T-helper 17 cell (primary cell): ENCODE data around the gene PPIB. TPM values are rescaled to one million over a fixed set of nuclear protein-coding genes. Genes with fewer than 3 reads are reported as not detected.

Source experiments
- ATAC-seq: fragments of 150-1000 bp; cut with Tn5 transposase; 2 replicates; pipeline ENCODE4 v1.10.0; 2021; ENCODE audit warnings: mild to moderate bottlenecking, moderate library complexity
- DNase-seq, 3 donors: peaks; one replicate each; pipeline versions ENCODE4 v3.0.0 to v3.0.0-alpha.2; 2020 to 2021
- H3K9me3 ChIP-seq: one replicate; pipeline ENCODE4 v1.7.0; 2013; ENCODE audit warnings: low read length, mild to moderate bottlenecking; ENCODE audit not compliant: control insufficient read depth, poor library complexity, severe bottlenecking
- H3K27ac Mint-ChIP-seq: one replicate; pipeline ENCODE4 v1.8.0; 2022; ENCODE audit warnings: mild to moderate bottlenecking, moderate library complexity, mixed read lengths
- H3K27me3 Mint-ChIP-seq: one replicate; pipeline ENCODE4 v1.8.0; 2022; ENCODE audit warnings: mixed read lengths
- H3K36me3 Mint-ChIP-seq: one replicate; pipeline ENCODE4 v1.8.0; 2022; ENCODE audit warnings: low read depth, mixed read lengths
- H3K4me1 Mint-ChIP-seq: one replicate; pipeline ENCODE4 v1.8.0; 2022; ENCODE audit warnings: mild to moderate bottlenecking, mixed read lengths
- H3K4me3 Mint-ChIP-seq: one replicate; pipeline ENCODE4 v1.8.0; 2022; ENCODE audit warnings: mild to moderate bottlenecking, moderate library complexity, mixed read lengths
- total RNA-seq, 4 donors: library from RNA in 2 of 4; stranded (reverse) in 2 of 4; gene quantifications; one replicate each; pipeline ENCODE4 v1.2.3 and lab custom pipeline; 2022 to 2026

PPIB gene
- total RNA-seq, 2 donors from 2014 or later: 202 to 208 TPM

DNA sequence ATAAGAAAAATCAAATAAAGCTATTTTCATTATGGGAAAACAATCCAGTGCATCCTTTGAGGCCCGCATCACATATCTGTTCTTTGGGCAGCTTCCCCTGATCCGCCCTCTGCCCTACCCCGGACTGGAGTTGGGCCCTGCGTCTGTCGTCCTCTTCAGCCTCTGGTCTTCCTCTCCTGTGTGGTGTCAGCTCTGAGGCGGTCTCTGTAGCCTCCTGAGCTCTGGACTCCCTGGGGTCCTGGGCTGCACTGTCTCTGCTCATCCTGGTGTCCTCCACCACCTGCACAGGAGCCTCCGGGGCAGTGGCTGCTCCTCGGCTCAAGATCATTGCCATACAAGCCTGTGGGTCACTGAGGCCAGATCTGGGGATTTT lies 18.6 kb downstream of the PPIB start:
- ATAC-seq (no peak), DNase-seq (no peak)
- peak overlapping the region; percentile 66 for H3K4me3 Mint-ChIP-seq
- no peaks in the 10 kb centered on the region for H3K36me3 Mint-ChIP-seq
- H3K27ac Mint-ChIP-seq: no peak overlapping the region
- peaks cover 7% of the 10 kb centered on the region for H3K4me1 Mint-ChIP-seq
- no peaks in the 10 kb centered on the region for H3K27me3 Mint-ChIP-seq
- no peaks in the 10 kb centered on the region for H3K9me3 ChIP-seq

DNA sequence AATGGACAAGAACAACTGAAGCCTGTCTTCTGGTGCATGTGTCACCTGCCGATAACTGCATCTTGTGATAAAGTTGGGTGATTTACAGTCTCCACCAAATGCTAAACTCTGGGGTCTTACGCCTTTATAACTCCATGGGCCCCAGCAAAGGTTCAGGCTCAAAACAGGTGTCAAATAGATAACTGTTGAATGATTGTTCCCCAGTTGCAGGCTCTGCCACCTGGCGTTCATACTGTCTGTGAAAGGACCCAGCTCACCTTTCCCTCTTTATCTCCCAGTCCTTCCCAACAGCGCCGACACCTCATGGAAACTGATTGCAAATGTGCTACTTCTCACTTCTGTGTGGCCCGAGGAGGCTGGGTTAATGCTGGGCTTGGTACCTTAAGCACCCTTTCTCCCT lies 19.5 kb downstream of the PPIB start:
- ATAC-seq (no peak), DNase-seq (no peak)
- H3K27me3 Mint-ChIP-seq: no peaks in the 10 kb centered on the region
- no peaks in the 10 kb centered on the region for H3K9me3 ChIP-seq
- H3K4me1 Mint-ChIP-seq: peaks cover 2% of the 10 kb centered on the region
- no peak overlapping the region for H3K27ac Mint-ChIP-seq
- peaks cover under 1% of the 10 kb centered on the region for H3K36me3 Mint-ChIP-seq
- H3K4me3 Mint-ChIP-seq: no peak overlapping the region

GRCh38 chr15:64141798-64142512 lies 20.9 kb downstream of the PPIB start:
- DNase-seq (no peak), ATAC-seq (no peak)
- no peaks in the 10 kb centered on the region for H3K27me3 Mint-ChIP-seq
- H3K4me3 Mint-ChIP-seq: no peak overlapping the region
- H3K4me1 Mint-ChIP-seq: peaks cover 2% of the 10 kb centered on the region
- H3K36me3 Mint-ChIP-seq: peaks cover 3% of the 10 kb centered on the region
- peak overlapping the region; percentile 34 for H3K27ac Mint-ChIP-seq
- no peaks in the 10 kb centered on the region for H3K9me3 ChIP-seq

GRCh38 chr15:64138331-64138941 lies 24.4 kb downstream of the PPIB start:
- no peak for DNase-seq
- H3K27ac Mint-ChIP-seq: no peak overlapping the region
- H3K4me3 Mint-ChIP-seq: no peak overlapping the region
- ATAC-seq: no peak
- H3K4me1 Mint-ChIP-seq: peaks cover 2% of the 10 kb centered on the region
- H3K36me3 Mint-ChIP-seq: peaks cover 5% of the 10 kb centered on the region
- H3K9me3 ChIP-seq: no peaks in the 10 kb centered on the region
- H3K27me3 Mint-ChIP-seq: no peaks in the 10 kb centered on the region

DNA sequence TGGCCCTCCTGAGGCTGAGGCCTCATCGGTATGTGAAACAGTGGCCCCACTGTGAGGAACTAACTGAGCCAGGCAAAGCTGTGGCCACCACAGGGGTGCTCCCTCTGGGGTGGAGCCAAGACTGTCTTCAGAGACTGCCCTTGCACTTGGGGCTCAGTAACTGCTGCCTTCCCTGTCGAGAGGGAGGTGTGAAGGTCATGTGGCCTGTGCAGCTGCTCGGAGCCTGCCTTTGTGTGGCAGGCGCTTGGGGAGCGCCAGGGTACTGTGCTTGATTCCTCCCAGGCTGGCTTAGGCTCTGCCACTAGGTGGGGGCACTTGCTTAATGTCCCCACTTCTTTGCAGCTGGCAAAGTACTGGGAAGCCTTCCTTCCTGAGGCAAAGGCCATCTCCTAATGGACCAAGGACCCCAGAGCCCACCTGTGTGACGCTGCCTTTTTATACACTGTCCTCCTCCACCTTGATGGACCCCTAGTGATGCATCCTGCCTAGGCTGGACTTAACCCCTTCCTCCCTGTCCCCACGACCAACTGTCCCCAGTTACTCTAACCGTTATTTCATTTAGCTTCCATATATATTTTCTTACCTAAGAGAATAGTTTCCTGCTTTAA lies 25.5 kb downstream of the PPIB start:
- no peak overlapping the region for H3K4me3 Mint-ChIP-seq
- no peaks in the 10 kb centered on the region for H3K27me3 Mint-ChIP-seq
- peaks cover 2% of the 10 kb centered on the region for H3K4me1 Mint-ChIP-seq
- no peaks in the 10 kb centered on the region for H3K9me3 ChIP-seq
- DNase-seq (no peak), ATAC-seq (peak; percentile 54)
- no peak overlapping the region for H3K27ac Mint-ChIP-seq
- peaks cover 7% of the 10 kb centered on the region for H3K36me3 Mint-ChIP-seq

GRCh38 chr15:64136347-64136746 lies 26.5 kb downstream of the PPIB start:
- H3K27me3 Mint-ChIP-seq: no peaks in the 10 kb centered on the region
- peak overlapping the region; percentile 3 for H3K27ac Mint-ChIP-seq
- H3K4me1 Mint-ChIP-seq: no peaks in the 10 kb centered on the region
- no peaks in the 10 kb centered on the region for H3K9me3 ChIP-seq
- peaks cover 10% of the 10 kb centered on the region for H3K36me3 Mint-ChIP-seq
- ATAC-seq (no peak), DNase-seq (no peak)
- H3K4me3 Mint-ChIP-seq: no peak overlapping the region

GRCh38 chr15:64134345-64134829 lies 28.4 kb downstream of the PPIB start:
- H3K27ac Mint-ChIP-seq: no peak overlapping the region
- peaks cover 10% of the 10 kb centered on the region for H3K36me3 Mint-ChIP-seq
- ATAC-seq (no peak), DNase-seq (no peak)
- no peaks in the 10 kb centered on the region for H3K9me3 ChIP-seq
- no peak overlapping the region for H3K4me3 Mint-ChIP-seq
- H3K4me1 Mint-ChIP-seq: no peaks in the 10 kb centered on the region
- H3K27me3 Mint-ChIP-seq: no peaks in the 10 kb centered on the region

- Mint-ChIP-seq H3K36me3 (peaks cover 10% of the 10 kb centered on the region), H3K4me1 (no peaks in the 10 kb centered on the region), H3K27me3 (no peaks in the 10 kb centered on the region), H3K27ac (no peak overlapping the region), H3K4me3 (peak overlapping the region; percentile 43)
- DNase-seq (no peak), ATAC-seq (no peak)
- no peaks in the 10 kb centered on the region for H3K9me3 ChIP-seq
Observed at GRCh38 chr15:64133623-64134344, 29.0 kb downstream of the PPIB start.

GRCh38 chr15:64132217-64132616 lies 30.6 kb downstream of the PPIB start:
- H3K9me3 ChIP-seq: no peaks in the 10 kb centered on the region
- H3K27ac Mint-ChIP-seq: peak overlapping the region; percentile 71
- no peaks in the 10 kb centered on the region for H3K27me3 Mint-ChIP-seq
- H3K4me1 Mint-ChIP-seq: no peaks in the 10 kb centered on the region
- H3K36me3 Mint-ChIP-seq: peaks cover 9% of the 10 kb centered on the region
- DNase-seq: no peak
- no peak overlapping the region for H3K4me3 Mint-ChIP-seq
- ATAC-seq: no peak

GRCh38 chr15:64131547-64131946 lies 31.3 kb downstream of the PPIB start:
- Mint-ChIP-seq H3K36me3 (peaks cover 8% of the 10 kb centered on the region), H3K27ac (peak overlapping the region; percentile 71), H3K4me3 (no peak overlapping the region), H3K4me1 (no peaks in the 10 kb centered on the region), H3K27me3 (no peaks in the 10 kb centered on the region)
- no peak for ATAC-seq
- DNase-seq: no peak
- H3K9me3 ChIP-seq: no peaks in the 10 kb centered on the region

DNA sequence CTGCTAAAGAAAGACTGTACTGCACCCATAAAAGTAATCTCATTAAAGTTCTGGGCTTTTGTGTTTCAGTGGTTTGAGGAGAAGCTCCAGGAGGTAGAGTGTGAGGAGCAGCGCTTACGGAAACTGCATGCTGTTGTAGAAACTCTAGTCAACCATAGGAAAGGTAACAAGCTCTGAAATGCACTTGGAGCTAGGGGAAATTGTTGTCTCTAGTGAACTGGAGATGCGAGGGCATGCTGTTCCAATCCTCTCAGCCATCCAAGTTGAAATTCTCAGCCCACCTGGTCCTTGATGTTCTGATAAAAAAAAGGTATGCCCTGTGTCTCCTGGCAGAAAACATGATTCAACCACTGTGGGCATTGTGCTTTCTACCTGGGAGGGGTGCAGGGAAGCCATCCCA lies 32.7 kb downstream of the PPIB start:
- ATAC-seq (no peak), DNase-seq (no peak)
- Mint-ChIP-seq H3K27me3 (no peaks in the 10 kb centered on the region), H3K4me3 (no peak overlapping the region), H3K4me1 (no peaks in the 10 kb centered on the region), H3K27ac (no peak overlapping the region), H3K36me3 (peaks cover 9% of the 10 kb centered on the region)
- H3K9me3 ChIP-seq: no peaks in the 10 kb centered on the region

DNA sequence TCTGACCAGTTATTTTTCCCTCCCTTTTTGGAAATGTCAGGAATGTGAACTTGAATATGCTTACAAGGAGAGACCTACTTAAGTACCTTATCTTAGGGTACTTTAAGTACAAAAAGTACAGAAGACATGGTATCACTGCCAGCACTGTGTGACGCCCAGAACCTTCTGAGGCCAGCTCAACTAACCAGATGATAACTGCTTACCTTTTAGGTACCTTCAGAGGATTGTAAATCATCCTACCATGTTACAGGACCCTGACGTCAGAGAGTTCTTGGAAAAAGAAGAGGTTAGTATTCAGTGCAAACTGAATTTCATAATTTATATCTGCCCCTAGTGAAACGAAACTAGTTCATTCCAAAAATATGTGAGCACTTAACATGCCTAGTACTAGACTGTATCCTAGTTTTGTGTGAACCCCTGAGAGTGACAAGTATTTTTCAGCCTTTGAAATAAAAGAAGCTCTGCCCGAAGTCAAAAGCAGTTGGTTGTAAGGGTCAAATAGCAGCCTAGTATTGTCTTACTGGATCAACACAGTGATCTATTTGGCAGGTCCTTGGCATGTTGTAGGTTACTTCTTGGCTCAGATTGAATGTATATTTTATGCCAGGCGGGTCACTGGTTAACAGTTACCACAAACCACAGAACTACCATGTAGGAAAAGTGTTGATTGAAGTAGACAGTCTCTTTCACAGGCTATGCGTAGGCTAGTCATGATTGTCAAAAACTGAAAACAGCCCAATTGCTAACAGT lies 35.1 kb downstream of the PPIB start:
- Mint-ChIP-seq H3K27ac (no peak overlapping the region), H3K36me3 (peaks cover 9% of the 10 kb centered on the region)

DNA sequence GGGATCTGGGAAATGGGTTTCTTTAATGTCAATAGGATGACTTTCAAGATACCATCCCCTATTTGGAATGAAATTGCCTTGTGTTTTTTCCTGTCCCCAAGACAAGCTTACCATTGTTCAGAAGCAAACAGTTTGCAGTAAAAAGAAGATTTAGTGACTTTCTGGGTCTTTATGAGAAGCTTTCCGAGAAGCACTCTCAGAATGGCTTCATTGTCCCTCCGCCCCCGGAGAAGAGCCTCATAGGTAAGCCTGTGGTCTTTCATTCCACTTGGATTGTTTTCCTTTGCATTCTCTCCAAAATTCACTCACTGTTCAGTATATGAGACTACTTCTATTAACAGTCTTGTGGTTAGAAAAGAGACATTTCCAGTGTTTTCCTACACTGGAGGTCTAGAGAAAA lies 36.8 kb downstream of the PPIB start:
- DNase-seq (no peak), ATAC-seq (no peak)
- H3K9me3 ChIP-seq: no peaks in the 10 kb centered on the region
- Mint-ChIP-seq H3K27me3 (no peaks in the 10 kb centered on the region), H3K4me1 (peaks cover 2% of the 10 kb centered on the region), H3K4me3 (no peak overlapping the region), H3K36me3 (peaks cover 7% of the 10 kb centered on the region), H3K27ac (no peak overlapping the region)

More for the DNA sequence above, 35.1 kb downstream of the PPIB start:
- no peaks in the 10 kb centered on the region for H3K9me3 ChIP-seq
- ATAC-seq (no peak), DNase-seq (no peak)
- Mint-ChIP-seq H3K4me3 (no peak overlapping the region), H3K27me3 (no peaks in the 10 kb centered on the region), H3K4me1 (no peaks in the 10 kb centered on the region)
